WTC11 (cell line): ENCODE data around the gene SCNN1B.

Source experiments
- CTCF ChIP-seq: fragments of 200-600 bp; IDR thresholded peaks from 2 replicates; pipeline ENCODE4 v1.8.0; 2022; ENCODE audit warnings: antibody characterized with exemption
- NFYB ChIP-seq: sonication (generic); formaldehyde crosslinking; conservative IDR thresholded peaks from 2 replicates; pipeline ENCODE4 v1.8.0; 2022; ENCODE audit warnings: low read depth, missing genetic modification reagents

- no peak for TF ChIP-seq NFYB (CRISPR knock-in tag)
- TF ChIP-seq CTCF = no peak
These were observed 2.5 kb downstream of the SCNN1B start for GRCh38 chr16:23304620-23305019.
